D721Med (cell line): ENCODE measurements around the gene IL1RAP.

Source experiments
- DNase-seq: peaks from one replicate; pipeline ENCODE4 v3.0.0; 2011; ENCODE audit warnings: low spot score; ENCODE audit not compliant: insufficient read length
- FAIRE-seq: peaks from 2 replicates; lab custom pipeline; 2011; peaks lifted over from hg19 to GRCh38; lab: Jason Lieb, UNC
- TF ChIP-seq, protein P1 (sequence below): IDR thresholded peaks from 2 replicates; pipeline ENCODE4 v1.5.1; 2012; ENCODE audit warnings: mild to moderate bottlenecking, control low read depth; ENCODE audit not compliant: insufficient read depth; ENCODE audit errors: missing control alignments

The IL1RAP gene

DNA sequence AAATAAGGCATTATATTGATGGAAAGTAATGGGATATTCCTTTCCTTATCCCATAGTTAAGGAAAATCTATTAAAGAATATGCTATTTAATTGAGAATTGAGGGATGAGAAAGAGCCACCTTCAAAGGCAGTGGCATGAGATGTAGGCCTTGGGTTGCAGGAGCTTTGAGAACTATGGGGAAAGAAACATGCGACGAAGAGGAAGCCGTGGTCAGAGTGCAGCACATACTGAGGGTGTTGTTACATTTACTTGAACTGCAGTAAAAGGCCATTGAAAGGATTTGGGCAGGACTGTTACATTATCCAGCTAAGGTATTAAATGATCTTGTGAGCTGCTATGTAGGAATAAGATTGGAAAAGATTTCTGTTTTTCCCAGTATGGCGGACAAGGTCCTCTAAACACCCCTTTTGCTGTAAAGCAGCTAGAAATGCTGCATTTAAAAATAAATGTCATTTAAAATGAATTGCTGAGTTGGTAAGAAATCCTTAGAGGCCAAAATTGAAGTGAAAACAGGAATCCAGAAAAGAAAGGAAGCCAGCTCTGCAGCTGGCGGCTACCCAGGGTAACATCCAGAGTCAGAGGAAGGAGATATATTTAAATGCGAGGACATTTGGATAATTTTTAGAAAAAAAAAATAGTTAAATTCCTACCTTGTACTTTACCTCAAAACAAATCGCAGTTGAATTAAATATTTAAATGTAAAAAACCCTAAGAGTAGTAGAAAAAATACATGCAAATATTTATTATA, 61.7 kb downstream of the IL1RAP start:
- DNase-seq (no peak), FAIRE-seq (no peak)
- TF ChIP-seq, protein P1, sequence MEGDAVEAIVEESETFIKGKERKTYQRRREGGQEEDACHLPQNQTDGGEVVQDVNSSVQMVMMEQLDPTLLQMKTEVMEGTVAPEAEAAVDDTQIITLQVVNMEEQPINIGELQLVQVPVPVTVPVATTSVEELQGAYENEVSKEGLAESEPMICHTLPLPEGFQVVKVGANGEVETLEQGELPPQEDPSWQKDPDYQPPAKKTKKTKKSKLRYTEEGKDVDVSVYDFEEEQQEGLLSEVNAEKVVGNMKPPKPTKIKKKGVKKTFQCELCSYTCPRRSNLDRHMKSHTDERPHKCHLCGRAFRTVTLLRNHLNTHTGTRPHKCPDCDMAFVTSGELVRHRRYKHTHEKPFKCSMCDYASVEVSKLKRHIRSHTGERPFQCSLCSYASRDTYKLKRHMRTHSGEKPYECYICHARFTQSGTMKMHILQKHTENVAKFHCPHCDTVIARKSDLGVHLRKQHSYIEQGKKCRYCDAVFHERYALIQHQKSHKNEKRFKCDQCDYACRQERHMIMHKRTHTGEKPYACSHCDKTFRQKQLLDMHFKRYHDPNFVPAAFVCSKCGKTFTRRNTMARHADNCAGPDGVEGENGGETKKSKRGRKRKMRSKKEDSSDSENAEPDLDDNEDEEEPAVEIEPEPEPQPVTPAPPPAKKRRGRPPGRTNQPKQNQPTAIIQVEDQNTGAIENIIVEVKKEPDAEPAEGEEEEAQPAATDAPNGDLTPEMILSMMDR, result no peak

DNA sequence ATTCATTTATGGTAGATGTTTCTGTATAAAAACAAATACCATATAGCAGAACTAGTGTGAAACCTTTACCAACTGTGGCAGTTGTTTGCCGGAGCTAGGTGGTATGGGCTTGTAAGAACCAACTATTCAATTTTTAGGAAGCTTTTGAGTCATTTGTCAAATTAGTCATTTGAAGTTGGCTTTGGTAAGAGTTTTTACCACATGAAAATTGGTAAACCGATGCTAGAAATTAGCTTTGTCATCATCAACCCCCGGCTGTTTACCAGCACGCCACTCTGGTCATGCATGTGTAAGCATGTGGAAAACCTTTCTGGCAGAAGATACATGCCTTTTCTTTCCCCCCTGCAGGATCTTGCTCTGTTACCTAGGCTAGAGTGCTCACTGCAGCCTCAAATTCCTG, 63.3 kb downstream of the IL1RAP start:
- FAIRE-seq, result no peak
- no peak for DNase-seq
- TF ChIP-seq, protein P1, result no peak

DNA sequence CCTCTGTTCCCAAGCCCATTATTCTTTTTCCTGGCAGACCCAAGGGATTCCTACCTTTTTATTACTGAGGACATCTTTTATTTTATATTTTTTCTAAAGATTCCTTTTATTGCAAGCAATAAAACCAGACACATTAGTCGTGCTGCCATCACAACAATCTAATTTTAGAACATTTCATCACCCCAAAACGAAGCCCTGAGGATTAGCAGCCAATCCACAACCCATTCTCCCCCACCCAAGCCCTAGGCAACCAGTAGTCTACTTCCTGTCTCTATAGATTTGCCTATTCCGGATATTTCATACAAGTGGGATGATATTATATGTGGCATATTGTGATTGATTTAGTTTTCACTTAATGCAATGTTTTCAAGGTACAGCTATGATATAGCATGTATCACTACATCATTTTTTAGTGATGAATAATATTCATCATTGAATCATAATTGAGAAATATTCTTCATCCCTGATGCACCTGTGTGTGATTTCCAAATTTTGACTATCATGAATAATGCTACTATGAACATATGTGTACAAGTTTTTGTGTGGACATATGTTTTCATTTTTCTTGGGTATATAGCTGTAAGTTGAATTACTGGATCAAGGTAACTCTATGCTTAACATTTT, 65.7 kb downstream of the IL1RAP start:
- no peak for DNase-seq
- TF ChIP-seq, protein P1, result no peak
- no peak for FAIRE-seq

DNA sequence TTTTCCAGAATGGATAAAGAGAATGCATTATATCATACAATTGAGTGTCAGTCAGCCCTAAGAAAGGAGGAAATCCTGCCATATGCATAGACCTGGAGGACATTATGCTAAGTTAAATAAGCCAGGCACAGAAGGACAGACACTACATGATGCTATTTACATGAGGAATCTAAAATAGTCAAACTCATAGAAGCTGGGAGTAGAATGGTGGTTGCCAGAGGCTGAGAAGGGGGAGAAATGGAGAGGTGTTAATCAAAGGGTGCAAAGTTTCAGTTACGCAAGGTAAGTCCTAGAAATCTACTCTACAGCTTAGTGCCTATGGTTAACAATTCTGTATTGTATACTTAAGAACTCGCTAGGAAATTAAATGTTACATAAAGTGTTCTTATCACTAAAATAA, 66.5 kb downstream of the IL1RAP start:
- DNase-seq (no peak), FAIRE-seq (no peak)
- TF ChIP-seq, protein P1, result no peak

DNA sequence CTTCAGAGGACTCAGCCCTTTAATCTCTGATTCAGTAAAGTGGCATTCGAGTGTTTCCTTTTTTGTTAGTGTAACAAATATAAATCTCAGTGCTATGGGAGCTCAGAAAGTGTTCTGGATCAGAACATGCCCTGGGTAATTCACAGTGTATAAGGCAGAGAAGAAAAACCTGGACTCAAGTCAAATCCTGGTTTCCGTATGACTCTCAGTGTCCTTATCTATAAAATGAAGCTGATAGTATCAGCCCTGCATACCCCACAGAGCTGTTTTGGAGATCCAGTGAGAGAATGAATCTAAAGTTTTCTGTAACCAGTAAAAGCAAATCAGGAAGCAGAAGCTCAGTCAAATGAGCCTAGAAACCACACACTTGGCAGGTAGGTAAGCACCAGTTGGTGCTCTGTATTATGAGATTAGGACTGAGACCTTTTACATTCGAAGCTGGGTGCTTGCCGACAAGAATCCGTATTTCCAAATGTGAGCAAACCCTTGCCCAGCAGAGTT, 67.2 kb downstream of the IL1RAP start:
- FAIRE-seq (no peak), DNase-seq (no peak)
- TF ChIP-seq, protein P1, result no peak

DNA sequence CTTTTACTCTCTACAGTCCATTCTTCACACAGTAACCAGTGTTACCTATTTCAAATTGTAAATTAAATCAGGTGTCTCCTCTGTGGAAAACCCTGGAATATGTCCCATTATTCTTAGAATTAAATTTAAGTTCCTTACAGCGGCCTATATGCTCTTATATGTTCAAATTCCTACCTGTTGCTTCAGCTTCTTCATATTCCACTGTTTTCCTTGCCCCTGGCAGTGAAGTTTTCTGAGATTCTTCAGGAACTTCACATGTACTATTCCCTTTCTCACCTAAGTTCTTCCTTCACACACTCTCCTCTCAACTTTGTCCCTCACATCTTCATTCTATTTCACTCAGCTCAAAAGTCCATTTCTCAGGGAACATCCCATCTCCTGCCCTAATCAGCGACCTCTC, 68.8 kb downstream of the IL1RAP start:
- FAIRE-seq (no peak), DNase-seq (no peak)
- TF ChIP-seq, protein P1, result no peak
